Loucy (cell line): ENCODE measurements around the gene PPP2R5C.

Experiments
- EZH2phosphoT487 ChIP-seq: fragments of 200-600 bp; IDR thresholded peaks from 2 replicates; pipeline ENCODE4 v1.6.1; 2018; ENCODE audit warnings: antibody characterized with exemption, mild to moderate bottlenecking, moderate library complexity, borderline replicate concordance
- TF ChIP-seq, protein P1 (sequence below): fragments of 200-600 bp; sonication (generic); conservative IDR thresholded peaks from 2 replicates; pipeline ENCODE4 v1.5.1; 2014; ENCODE audit warnings: mild to moderate bottlenecking, antibody characterized with exemption, low read length

DNA sequence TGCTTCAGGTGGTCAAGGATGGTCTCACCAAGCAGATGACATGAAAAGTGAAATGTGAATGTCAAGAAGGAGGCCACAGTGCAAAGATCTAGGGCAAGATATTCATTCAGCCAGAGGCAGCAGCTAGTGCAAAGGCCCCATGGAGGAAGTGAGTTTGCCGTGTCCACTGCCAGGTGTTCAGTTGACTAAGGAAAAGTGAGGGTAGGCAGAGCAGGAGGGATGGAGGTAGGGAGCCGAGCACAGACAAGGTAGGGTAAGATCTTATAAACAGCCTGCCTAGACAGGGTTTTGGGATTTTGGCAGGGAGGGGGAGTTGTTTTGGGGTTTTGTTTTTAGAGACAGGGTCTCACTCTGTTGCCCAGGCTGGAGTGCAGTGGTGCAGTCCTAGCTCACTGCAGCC, 11.9 kb downstream of the PPP2R5C start:
- TF ChIP-seq, protein P1, sequence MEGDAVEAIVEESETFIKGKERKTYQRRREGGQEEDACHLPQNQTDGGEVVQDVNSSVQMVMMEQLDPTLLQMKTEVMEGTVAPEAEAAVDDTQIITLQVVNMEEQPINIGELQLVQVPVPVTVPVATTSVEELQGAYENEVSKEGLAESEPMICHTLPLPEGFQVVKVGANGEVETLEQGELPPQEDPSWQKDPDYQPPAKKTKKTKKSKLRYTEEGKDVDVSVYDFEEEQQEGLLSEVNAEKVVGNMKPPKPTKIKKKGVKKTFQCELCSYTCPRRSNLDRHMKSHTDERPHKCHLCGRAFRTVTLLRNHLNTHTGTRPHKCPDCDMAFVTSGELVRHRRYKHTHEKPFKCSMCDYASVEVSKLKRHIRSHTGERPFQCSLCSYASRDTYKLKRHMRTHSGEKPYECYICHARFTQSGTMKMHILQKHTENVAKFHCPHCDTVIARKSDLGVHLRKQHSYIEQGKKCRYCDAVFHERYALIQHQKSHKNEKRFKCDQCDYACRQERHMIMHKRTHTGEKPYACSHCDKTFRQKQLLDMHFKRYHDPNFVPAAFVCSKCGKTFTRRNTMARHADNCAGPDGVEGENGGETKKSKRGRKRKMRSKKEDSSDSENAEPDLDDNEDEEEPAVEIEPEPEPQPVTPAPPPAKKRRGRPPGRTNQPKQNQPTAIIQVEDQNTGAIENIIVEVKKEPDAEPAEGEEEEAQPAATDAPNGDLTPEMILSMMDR: no peak
- TF ChIP-seq EZH2phosphoT487: no peak
